Ishikawa (cell line): Measurements from ENCODE around the gene TEX47.

Experiments used
- CREB1 ChIP-seq: IDR thresholded peaks from 2 replicates; pipeline ENCODE4 v1.6.1; 2012; ENCODE audit warnings: low read depth
- EP300 ChIP-seq: IDR thresholded peaks from 2 replicates; pipeline ENCODE4 v1.6.1; 2012; ENCODE audit warnings: borderline replicate concordance
- MAX ChIP-seq: IDR thresholded peaks from 2 replicates; pipeline ENCODE4 v1.6.1; 2012
- RAD21 ChIP-seq: IDR thresholded peaks from 2 replicates; pipeline ENCODE4 v1.6.1; 2012; ENCODE audit warnings: low read depth
- TCF12 ChIP-seq: IDR thresholded peaks from 2 replicates; pipeline ENCODE4 v1.6.1; 2012; ENCODE audit warnings: low read depth

- TF ChIP-seq TCF12 (no peak), CREB1 (no peak), MAX (no peak), RAD21 (no peak), EP300 (no peak)
Observed at GRCh38 chr7:88801046-88801445, 5.5 kb upstream of the TEX47 start.
